ENCODE results near the gene RNF10.
"Not testable (repeated sequence)": the region's sequence is repeated elsewhere in the genome, so short reads cannot be mapped to it uniquely, and the experiment has no call there.

Gene RNF10

GRCh38 chr12:120529641-120530417, 4.3 kb upstream of the RNF10 start:
- DNase-seq = no peak

GRCh38 chr12:120530418-120530761, 3.8 kb upstream of the RNF10 start:
- not testable (repeated sequence) for DNase-seq

GRCh38 chr12:120532701-120533238, 1.4 kb upstream of the RNF10 start:
- DNase-seq = no peak

- DNase-seq = peak; percentile 48
These were observed 823 bp downstream of the RNF10 start for GRCh38 chr12:120534703-120535655.

- DNase-seq = peak; percentile 51
These were observed 2.1 kb downstream of the RNF10 start for GRCh38 chr12:120536064-120536791.

GRCh38 chr12:120537856-120538220, 3.7 kb downstream of the RNF10 start:
- no peak for DNase-seq

- DNase-seq = no peak
These were observed 4.4 kb downstream of the RNF10 start for GRCh38 chr12:120538281-120539156.

GRCh38 chr12:120539303-120539702, 5.1 kb downstream of the RNF10 start:
- no peak for DNase-seq

GRCh38 chr12:120540445-120540844, 6.3 kb downstream of the RNF10 start:
- no peak for DNase-seq

- no peak for DNase-seq
These were observed 8.0 kb downstream of the RNF10 start for GRCh38 chr12:120542166-120542565.

- DNase-seq = no peak
These were observed 10.5 kb downstream of the RNF10 start for GRCh38 chr12:120544691-120545090.

GRCh38 chr12:120546050-120546386, 11.9 kb downstream of the RNF10 start:
- no peak for DNase-seq

- DNase-seq = no peak
These were observed 20.5 kb downstream of the RNF10 start for GRCh38 chr12:120554678-120555077.

- DNase-seq = no peak
These were observed 23.4 kb downstream of the RNF10 start for GRCh38 chr12:120557589-120557988.

- DNase-seq = no peak
These were observed 28.8 kb downstream of the RNF10 start for GRCh38 chr12:120562906-120563305.

- DNase-seq = no peak
These were observed 29.3 kb downstream of the RNF10 start for GRCh38 chr12:120563495-120563894.

- DNase-seq = no peak
These were observed 37.1 kb downstream of the RNF10 start for GRCh38 chr12:120571299-120571698.

GRCh38 chr12:120573560-120573959, 39.4 kb downstream of the RNF10 start:
- no peak for DNase-seq

- DNase-seq = no peak
These were observed 40.0 kb downstream of the RNF10 start for GRCh38 chr12:120574106-120574505.

- DNase-seq = no peak
These were observed 45.0 kb downstream of the RNF10 start for GRCh38 chr12:120579179-120579578.

- DNase-seq = peak; percentile 96
These were observed 46.9 kb downstream of the RNF10 start, which contains the start of gene POP5 for GRCh38 chr12:120580787-120581723. Gene POP5, minus strand, starts transcription at chr12:120581402. Its CDS starts 40 bp downstream, at chr12:120581362.

Data from CD4-positive, alpha-beta T cell treated with Interleukin-6 for 4 hours (primary cell).